NCI-H1105 treated with DMSO at 0.1 percent for 48 hours (cell line): ENCODE results near the gene PRDX5.
A peak's percentile ranks its signal among the peaks of the same experiment; 100 is the strongest.

Experiments used
- DNase-seq: peaks from one replicate; lab custom pipeline; 2025; lab: John Stamatoyannopoulos, UW

Gene PRDX5

DNA sequence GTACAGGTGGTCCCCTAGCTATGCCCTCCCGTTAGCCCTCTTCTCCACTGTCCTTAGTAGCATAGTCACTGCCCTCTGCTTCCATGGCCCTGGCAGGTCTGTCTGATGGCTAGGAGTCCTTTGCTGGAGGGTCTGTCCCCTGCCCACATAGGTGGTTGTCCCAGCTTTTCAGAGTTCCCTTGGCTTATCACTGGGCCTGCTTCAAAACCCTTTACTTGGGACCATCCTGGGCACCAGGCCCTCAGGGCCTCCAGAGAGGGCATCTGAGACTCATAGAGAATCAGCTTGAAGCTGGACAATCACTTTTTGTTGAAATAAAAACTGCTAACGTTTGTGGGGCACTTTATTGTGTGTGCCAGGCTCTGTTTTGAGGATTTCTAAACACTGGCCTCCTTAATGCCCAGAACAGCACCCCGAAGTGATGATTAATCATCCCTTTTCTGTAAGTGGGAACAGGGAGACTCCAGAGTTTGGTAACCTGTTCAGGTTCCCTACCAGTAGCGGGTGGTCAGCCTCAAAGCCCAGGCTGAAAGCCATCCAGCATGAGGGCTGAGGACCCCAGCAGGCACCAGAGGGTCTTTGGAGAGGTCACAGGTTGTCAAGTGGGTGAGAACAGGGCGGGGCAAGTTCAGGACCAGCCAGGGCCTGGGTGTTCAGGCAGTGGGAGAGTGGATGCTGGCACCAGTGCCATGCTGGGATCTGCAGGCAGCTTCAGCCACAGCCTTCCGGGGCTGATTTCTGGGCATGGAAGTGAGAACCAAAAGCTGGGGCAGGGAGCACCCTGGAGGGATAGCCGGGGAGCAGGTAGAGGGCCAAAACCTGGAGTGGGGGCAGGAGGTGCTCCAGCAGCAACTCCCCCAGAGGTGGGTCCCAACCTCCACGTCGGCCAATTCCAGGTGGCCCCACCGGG, 27.3 kb upstream of the PRDX5 start:
- no peak for DNase-seq

DNA sequence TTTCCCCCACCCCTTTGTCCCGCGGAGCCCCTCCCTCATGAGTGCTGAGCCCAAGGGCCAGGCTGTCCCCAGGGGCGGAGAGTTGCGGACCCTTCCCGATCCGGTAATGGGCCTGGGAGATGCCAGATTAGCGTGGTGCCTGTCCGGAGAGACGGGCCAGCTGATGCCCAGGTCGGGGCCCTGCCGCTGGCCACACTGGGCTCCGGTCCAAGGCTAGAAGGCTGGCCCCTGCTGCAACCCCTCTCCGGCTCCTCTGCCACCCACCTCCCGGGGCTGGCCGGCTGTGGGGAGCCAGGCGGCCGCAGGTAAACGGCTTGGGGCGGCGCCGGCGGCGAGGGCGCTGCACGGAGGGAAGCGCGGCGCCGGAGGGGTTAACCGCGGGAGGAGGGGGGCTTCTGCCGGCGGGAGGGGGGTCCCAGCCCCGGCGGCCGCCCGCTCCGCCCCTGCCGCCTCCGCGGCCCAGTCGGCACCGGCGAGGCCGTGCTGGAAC, 26.6 kb upstream of the PRDX5 start, which contains the start of gene KCNK4:
TSS of gene KCNK4 (plus strand) at position 41 of the 490 bp plus-strand sequence. CDS start 1,717 bp downstream, outside the sequence.
- no peak for DNase-seq

DNA sequence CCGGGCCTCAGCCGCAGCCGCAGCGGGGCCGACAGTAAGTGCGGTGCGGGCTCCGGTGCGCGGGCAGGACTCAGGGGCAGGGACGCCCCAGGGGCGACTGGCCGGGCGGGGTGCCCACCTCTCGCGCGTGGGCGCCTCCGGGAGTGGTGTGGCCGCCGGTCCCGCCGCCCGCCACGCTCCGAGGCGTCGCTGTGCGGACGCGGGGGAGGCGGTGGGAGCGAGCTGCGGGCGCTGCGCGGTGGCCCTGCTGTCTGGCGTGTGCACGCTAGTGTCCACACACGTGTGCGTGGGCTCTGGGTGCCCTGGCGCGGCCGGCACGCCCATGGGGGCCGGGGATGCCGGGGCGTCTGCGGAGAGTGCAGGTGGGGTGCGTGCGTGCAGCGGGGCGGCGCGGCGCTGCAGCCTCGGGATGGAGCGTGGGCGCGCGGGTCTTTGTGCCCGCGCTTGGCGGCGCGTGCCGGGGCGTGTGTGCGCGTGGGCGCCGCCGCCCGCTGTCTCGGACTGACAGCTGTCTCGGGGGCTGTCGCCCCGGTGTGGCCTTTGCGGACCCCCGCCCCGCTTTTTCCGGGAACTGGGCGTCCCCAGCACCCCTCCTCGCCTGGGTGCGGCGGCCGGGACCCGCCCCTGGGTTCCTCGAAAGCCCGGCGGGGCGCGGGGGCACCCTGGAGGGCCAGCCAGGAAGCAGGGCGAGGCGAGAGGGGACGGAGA, 26.0 kb upstream of the PRDX5 start:
- no peak for DNase-seq

DNA sequence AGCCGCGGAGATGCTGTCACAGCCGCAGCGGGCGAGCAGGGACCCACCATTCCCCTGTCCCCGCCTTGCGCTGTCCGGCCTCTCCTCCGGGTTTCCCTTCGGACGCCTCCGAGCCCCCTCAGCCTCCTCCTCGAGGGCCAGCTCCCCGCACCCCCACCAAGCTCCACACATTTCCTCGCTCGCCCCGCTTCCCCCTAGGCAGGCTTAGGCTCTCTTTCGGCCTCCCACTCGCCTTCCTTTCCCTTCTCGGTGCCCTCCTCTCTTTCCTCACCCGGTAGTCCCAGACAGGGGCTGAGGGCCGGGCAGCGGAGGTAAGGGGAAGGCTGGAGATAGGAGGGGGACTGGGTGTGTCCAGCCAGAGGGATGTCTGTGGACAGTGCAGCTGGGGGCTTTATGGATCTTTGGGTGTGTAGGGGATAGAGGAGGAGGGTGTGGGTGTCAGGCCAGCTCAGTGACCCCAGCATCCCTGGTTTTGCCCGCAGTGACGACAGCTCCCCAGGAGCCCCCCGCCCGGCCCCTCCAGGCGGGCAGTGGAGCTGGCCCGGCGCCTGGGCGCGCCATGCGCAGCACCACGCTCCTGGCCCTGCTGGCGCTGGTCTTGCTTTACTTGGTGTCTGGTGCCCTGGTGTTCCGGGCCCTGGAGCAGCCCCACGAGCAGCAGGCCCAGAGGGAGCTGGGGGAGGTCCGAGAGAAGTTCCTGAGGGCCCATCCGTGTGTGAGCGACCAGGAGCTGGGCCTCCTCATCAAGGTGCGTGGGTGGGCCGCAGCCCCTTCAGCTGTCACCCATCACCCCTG, 25.3 kb upstream of the PRDX5 start:
- DNase-seq: no peak

DNA sequence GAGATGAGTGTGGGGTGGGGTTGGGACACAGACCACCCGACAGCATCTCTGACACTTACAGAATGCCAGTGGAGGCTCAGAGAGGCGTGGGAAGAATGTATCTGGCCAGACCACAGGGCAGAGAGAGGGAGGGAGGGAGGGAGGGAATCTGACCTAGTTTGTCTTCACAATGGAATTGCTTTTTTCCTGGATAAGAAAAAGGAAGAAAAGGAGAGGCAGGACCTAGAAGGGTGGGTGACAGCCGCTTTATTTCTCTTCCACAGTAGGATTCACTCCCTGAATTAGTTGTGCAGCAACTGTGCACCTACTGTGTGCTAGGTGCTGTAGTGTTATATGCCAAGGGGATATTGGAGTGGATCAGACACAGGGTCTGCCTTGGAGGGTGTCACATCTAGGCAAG, 23.1 kb upstream of the PRDX5 start:
- DNase-seq: no peak

DNA sequence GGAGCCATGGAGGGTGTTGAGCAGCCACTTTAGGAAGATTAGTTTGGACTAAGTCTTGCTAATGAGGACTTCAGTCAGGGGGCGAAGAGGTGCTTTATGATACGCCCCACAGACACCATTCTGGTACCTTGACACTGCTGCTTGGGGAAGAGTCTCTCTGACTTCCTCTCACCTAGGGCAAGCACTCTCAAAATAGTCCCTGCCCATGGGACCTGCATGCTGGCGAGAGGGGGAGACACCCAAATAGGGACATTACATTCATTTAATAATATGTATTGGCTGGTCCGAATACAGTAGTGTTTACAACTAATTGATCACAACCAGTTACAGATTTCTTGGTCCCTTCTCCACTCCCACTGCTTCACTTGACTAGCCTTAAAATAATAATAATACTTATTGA, 22.2 kb upstream of the PRDX5 start:
- no peak for DNase-seq

DNA sequence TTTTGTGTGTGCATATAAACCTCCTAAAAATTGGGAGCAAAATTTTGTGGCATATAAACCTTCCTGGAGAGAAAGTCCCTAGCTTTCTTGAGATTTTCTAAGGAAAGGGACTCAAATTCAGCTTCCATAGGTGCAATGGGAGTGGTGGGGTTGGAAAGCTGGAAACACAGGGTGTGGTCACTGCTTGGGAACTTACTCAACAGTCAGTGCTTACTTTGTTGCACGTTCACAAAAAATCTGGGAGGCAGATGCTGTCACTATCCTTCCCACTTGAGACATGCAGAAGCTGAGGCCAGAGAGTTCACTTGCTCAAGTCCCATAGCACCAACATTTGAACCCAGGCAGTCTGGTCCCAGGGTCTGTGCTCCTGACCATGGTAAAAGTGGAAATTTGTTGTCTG, 21.7 kb upstream of the PRDX5 start:
- DNase-seq: no peak

DNA sequence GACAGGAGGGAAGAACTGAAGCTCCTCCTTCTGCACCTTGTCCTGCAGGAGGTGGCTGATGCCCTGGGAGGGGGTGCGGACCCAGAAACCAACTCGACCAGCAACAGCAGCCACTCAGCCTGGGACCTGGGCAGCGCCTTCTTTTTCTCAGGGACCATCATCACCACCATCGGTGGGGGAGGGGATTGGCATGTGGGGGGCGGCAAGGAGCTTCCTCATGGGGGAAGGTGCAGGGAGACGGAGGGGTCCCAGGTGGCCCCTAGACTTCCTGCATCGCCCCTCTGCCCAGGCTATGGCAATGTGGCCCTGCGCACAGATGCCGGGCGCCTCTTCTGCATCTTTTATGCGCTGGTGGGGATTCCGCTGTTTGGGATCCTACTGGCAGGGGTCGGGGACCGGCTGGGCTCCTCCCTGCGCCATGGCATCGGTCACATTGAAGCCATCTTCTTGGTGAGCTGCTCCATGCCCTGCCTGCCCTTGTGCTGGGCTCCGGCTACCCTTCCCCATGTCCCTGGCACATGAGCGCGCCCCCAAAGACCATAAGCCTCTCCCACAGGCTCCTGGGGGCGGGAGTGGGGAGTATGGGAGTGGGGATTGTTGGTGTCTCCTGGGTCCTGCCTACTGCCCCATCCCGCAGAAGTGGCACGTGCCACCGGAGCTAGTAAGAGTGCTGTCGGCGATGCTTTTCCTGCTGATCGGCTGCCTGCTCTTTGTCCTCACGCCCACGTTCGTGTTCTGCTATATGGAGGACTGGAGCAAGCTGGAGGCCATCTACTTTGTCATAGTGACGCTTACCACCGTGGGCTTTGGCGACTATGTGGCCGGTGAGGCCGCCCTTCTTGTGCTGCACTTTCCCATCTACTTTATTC, 20.9 kb upstream of the PRDX5 start:
- DNase-seq: no peak

DNA sequence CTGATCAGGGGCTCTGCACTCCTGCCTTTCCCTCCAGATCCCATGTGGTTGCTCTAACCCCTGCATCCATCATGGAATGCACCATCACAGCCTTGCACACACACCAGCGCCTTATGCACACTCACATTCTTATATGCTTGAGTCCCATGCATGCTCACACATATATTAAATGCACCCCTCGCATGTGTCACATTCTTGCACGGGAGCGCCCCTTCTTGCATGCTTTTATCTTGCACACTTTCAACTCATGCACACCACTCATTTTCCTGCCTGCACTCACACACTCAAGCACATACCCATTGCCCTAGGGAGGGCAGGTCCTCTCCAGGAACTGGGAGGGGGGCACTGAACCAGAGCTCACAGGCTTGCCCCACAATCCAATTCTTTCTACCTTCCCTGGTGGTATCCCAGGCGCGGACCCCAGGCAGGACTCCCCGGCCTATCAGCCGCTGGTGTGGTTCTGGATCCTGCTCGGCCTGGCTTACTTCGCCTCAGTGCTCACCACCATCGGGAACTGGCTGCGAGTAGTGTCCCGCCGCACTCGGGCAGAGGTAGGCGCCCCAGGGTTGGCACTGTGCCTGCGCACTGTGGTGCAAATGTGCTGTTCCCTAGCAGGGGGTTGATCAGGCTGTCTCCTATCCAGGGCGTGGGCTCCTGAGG, 20.1 kb upstream of the PRDX5 start:
- DNase-seq: no peak

DNA sequence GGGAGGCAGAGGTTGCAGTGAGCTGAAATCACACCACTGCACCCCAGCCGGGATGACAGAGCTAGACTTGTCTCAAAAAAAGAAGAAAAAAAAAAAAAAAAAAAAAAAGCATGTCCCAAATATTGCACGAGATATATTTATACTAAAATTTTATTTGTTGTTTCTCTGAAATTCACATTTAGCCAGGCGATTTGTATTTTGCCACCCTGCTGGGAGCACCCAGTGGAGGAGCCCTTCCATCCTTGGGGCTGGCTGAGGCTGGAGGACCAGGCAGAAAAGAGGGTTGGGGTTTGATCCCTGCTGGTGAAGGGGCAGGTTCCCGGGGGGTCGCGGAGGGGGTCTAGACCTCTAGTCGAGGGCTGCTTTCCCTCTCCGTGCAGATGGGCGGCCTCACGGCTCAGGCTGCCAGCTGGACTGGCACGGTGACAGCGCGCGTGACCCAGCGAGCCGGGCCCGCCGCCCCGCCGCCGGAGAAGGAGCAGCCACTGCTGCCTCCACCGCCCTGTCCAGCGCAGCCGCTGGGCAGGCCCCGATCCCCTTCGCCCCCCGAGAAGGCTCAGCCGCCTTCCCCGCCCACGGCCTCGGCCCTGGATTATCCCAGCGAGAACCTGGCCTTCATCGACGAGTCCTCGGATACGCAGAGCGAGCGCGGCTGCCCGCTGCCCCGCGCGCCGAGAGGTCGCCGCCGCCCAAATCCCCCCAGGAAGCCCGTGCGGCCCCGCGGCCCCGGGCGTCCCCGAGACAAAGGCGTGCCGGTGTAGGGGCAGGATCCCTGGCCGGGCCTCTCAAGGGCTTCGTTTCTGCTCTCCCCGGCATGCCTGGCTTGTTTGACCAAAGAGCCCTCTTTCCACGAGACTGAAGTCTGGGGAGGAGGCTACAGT, 18.7 kb upstream of the PRDX5 start:
- no peak for DNase-seq

DNA sequence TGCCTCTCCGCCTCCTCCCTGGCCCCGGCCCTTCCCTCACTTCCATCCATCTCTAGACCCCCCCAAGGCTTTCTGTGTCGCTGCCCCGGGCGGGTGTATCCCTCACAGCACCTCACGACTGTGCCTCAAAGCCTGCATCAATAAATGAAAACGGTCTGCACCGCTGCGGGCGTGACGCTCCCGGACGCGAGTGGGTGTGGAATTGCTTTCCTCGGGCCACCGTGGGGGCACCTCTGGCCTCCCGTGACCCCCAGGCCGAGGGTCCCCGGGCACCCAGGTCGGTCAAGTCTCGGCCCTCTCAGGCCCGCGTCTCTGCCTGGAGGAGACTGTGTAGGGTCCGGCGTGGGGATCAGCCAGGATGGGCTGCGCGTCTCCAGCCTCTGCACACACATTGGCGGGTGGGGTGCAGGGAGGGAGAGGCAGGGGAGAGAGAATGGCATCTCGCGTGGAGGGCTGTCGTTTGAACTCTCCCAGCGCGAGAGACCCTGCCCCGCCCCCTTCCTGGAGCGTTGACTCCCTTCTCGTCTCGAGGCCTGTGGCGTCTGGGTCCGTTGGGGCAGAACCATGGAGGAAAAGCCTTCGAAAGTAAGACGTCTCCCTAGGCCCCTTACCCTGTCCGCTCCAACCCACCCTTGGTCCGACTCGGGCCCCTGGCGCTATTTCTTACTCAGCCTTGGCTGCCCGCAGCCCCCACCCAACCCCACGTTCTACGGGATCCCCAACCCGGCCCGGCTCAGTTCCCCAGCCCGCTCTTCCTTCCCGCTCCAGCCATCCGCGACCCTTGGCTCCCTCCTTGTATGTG, 17.9 kb upstream of the PRDX5 start, which contains the start of gene CATSPERZ:
TSS of gene CATSPERZ (plus strand) at position 512 of the 802 bp plus-strand sequence. CDS start at position 565, 53 bp downstream.
- no peak for DNase-seq

DNA sequence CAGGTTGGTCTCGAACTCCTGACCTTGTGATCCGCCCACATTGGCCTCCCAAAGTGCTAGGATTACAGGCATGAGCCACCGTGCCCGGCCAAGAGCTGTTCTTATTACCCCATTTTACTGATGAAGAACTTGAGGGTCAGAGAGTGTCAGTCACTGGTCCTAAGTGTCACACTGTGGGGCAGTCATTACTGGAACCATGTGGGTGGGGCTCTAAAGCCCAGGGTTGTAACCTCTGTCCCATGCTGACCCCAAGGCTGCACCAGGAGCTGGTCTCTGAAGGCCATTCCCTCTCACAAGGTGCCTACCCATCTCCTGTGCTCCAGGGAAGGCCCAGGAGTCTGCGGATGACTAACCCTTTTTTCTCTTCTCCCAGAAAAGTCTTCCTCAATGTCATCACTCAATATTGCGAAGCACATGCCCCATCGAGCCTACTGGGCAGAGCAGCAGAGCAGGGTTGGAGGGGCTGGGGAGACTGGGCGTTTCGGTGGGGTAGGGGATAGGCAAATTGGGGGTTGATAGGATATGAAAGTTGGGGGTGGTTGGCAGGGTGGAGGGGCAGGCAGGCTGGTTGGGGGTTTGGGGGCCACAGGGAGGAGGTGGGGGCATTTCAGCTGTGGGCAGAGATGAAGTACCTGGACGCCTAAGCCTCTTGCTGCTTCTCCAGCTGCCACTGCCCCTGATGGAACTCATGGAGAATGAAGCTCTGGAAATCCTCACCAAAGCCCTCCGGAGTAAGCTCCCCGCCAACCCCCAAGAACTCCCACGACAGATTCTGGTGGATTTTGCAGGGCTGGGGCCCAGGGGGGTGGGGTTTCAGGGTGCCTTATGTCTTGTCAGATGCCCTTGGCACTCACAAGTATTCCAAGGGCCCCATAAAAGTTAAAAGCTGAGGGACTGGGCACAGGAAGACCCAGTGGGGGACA, 14.6 kb upstream of the PRDX5 start:
- DNase-seq: no peak

DNA sequence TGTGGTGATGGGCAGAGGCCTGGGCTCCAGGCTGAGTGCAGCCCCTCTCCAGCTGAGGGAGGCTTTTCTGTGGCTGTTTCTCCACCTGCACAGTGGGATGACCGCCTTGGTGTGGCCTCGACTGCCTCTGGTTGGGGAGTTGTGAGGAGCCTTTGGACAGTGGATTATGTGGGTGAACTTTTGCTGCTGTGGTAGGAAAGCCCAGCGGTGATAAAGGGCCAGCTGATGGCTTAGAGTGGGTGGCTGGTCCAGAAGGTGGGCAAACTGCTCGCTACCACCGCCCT, 13.9 kb upstream of the PRDX5 start:
- DNase-seq: no peak

DNA sequence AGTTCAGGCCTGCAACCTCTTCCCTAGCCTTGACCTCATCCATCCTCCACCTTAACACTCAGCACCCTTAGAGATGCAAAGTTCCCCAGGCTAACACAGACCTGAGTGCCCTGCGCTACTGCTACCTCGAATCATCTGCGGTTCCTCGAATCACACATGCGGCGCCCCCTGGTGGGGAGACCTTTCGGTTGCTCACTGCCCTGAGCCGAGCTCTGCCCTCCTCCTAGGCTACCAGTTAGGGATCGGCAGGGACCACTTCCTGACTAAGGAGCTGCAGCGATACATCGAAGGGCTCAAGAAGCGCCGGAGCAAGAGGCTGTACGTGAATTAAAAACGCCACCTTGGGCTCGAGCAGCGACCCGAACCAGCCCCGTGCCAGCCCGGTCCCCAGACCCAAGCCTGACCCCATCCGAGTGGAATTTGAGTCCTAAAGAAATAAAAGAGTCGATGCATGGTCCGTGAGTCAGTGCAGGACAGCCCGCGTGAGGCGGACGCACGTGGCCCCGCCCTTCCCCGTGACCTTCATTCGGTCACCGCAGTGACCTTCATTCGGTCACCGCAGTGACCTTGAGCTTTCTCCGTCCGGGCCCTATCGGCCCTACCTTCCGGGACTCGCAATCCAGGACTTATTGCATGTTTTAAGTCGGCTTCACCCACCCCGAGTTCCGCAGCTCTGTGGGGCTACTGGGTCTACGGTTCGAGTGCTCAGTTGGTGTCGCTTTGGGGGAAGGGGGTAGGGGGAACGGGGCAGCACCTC, 13.4 kb upstream of the PRDX5 start:
- DNase-seq: peak; percentile 89

DNA sequence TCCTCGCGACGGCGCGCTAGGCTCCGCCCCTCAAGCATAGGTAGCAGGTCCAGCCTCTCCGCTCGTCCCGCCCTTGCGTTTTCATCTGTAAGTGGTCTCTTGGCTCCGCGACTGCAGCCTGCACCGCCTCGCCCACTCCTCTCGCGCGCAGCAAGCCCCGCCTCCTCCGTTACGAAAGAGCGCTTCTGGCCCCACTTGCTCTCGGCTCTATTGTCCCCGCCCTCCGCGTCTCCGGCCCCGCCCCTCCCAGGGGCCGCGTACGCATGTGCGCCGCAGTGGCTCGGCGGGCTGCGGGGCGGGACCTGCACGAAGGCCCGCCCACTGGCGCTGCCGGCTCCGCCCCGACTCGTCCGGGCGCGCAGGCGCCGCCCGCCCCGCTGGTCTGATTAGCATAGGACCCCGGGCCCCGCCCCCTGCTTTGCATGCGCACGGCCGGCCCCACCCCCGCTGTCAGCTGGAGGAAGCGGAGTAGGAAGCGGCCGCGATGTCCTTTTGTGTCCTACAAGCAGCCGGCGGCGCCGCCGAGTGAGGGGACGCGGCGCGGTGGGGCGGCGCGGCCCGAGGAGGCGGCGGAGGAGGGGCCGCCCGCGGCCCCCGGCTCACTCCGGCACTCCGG, 12.7 kb upstream of the PRDX5 start, which contains the start of gene ESRRA:
TSS of gene ESRRA (plus strand) at position 450 of the 616 bp plus-strand sequence. CDS start 1,656 bp downstream, outside the sequence.
- peak; percentile 99 for DNase-seq
